Measurements from ENCODE around the gene NLRP9.

- TF ChIP-seq TCF7 (CRISPR knock-in tag; IDR thresholded peaks at IDR 0.05; ENCODE audit: low read depth) (no peak), ETV6 (CRISPR knock-in tag; IDR thresholded peaks at IDR 0.05) (no peak)
Observed at GRCh38 chr19:55683449-55684261, 54.5 kb downstream of the NLRP9 start.
